Ovary (tissue), 3 donors: ENCODE data around the gene C2orf72.

Source experiments
- CTCF ChIP-seq, 3 donors: fragments of 450-650 bp in 2 of 3; fragments of 200-600 bp in 1 of 3; IDR thresholded peaks; one replicate each; pipeline versions ENCODE4 v1.5.1 to v1.8.0; 2016 to 2022; ENCODE audit warnings: antibody characterized with exemption in 3 of 3, mild to moderate bottlenecking in 1 of 3
- POLR2A ChIP-seq: fragments of 450-650 bp; IDR thresholded peaks from one replicate; pipeline ENCODE4 v1.6.1; 2017; ENCODE audit warnings: antibody characterized with exemption, mild to moderate bottlenecking, moderate library complexity
- donor health status: DM: no; HTN: no; CAD: no.

GRCh38 chr2:231001036-231001435 is 36.3 kb upstream of the C2orf72 start:
- TF ChIP-seq CTCF (IDR thresholded peaks at IDR 0.05) (no peak), POLR2A (no peak)
